WTC11 (cell line): Measurements from ENCODE around the gene R3HDM4. TPM values are rescaled to one million over a fixed set of nuclear protein-coding genes. Genes with fewer than 3 reads are reported as not detected.

Experiments used
- ATAC-seq: fragments of 200-7000 bp; cut with Tn5 transposase; 2 replicates; pipeline ENCODE4 v1.10.0; 2021; ENCODE audit warnings: mild to moderate bottlenecking, moderate library complexity
- CTCF ChIA-PET: fragments of 300-600 bp; sonication (Branson Sonifier 250); formaldehyde crosslinking; loops from one replicate; lab custom pipeline; 2021; ENCODE audit warnings: antibody characterized with exemption; lab: Charles Lee
- POLR2A ChIA-PET: fragments of 350-600 bp; sonication (Branson Sonifier 250); formaldehyde crosslinking; loops from one replicate; lab custom pipeline; 2021; ENCODE audit warnings: antibody characterized with exemption; lab: Charles Lee
- DNase-seq: peaks from one replicate; pipeline ENCODE4 v3.0.0; 2021; ENCODE audit warnings: low spot score
- H3K27ac Mint-ChIP-seq: 2 replicates; pipeline ENCODE4 v1.8.0; 2021; ENCODE audit warnings: mixed read lengths
- H3K27me3 Mint-ChIP-seq: 2 replicates; pipeline ENCODE4 v1.8.0; 2021; ENCODE audit warnings: low read depth, mild to moderate bottlenecking, moderate library complexity, mixed read lengths
- H3K36me3 Mint-ChIP-seq: 2 replicates; pipeline ENCODE4 v1.8.0; 2021; ENCODE audit warnings: mixed read lengths
- H3K4me1 Mint-ChIP-seq: 2 replicates; pipeline ENCODE4 v1.8.0; 2022; ENCODE audit warnings: mixed read lengths
- H3K4me3 Mint-ChIP-seq: 2 replicates; pipeline ENCODE4 v1.8.0; 2021; ENCODE audit warnings: mild to moderate bottlenecking, moderate library complexity, mixed read lengths
- H3K9me3 Mint-ChIP-seq: 2 replicates; pipeline ENCODE4 v1.8.0; 2021; ENCODE audit warnings: mixed read lengths
- GABPB1 ChIP-seq: sonication (generic); formaldehyde crosslinking; IDR thresholded peaks from 2 replicates; pipeline ENCODE4 v1.8.1; 2023; ENCODE audit warnings: mild to moderate bottlenecking, missing genetic modification reagents
- HMGXB4 ChIP-seq: sonication (generic); formaldehyde crosslinking; IDR thresholded peaks from 2 replicates; pipeline ENCODE4 v1.8.1; 2023; ENCODE audit warnings: mild to moderate bottlenecking, moderate library complexity, missing genetic modification reagents
- KAT7 ChIP-seq: sonication (generic); formaldehyde crosslinking; IDR thresholded peaks from 2 replicates; pipeline ENCODE4 v1.8.1; 2023; ENCODE audit warnings: missing genetic modification reagents, mild to moderate bottlenecking, borderline replicate concordance
- MYBL2 ChIP-seq: sonication (generic); formaldehyde crosslinking; IDR thresholded peaks from 2 replicates; pipeline ENCODE4 v1.8.1; 2023; ENCODE audit warnings: mild to moderate bottlenecking, moderate library complexity, missing genetic modification reagents
- NFYB ChIP-seq: sonication (generic); formaldehyde crosslinking; conservative IDR thresholded peaks from 2 replicates; pipeline ENCODE4 v1.8.0; 2022; ENCODE audit warnings: low read depth, missing genetic modification reagents
- PRRX2 ChIP-seq: fragments of 250-450 bp; sonication (Bioruptor Pico); IDR thresholded peaks from 2 replicates; pipeline ENCODE4 v1.8.0; 2021; ENCODE audit warnings: mild to moderate bottlenecking
- USF2 ChIP-seq: sonication (generic); formaldehyde crosslinking; IDR thresholded peaks from 2 replicates; pipeline ENCODE4 v1.8.1; 2023; ENCODE audit warnings: mild to moderate bottlenecking, missing genetic modification reagents, moderate library complexity
- ZNF121 ChIP-seq: sonication (generic); formaldehyde crosslinking; IDR thresholded peaks from 2 replicates; pipeline ENCODE4 v1.8.0; 2023; ENCODE audit warnings: missing genetic modification reagents
- ZNF138 ChIP-seq: sonication (generic); formaldehyde crosslinking; conservative IDR thresholded peaks from 2 replicates; pipeline ENCODE4 v1.8.1; 2022; ENCODE audit warnings: mild to moderate bottlenecking, moderate library complexity, missing genetic modification reagents
- total RNA-seq: library from RNA; stranded (reverse); gene quantifications from 3 replicates; pipeline ENCODE4 v1.2.3, GENCODE V29; 2021
- TF ChIP-seq, protein P1 (sequence below): fragments of 250-450 bp; sonication (Bioruptor Pico); IDR thresholded peaks from 2 replicates; pipeline ENCODE4 v1.9.0; 2021; ENCODE audit warnings: mild to moderate bottlenecking, borderline replicate concordance

Gene R3HDM4
- total RNA-seq, 1 experiment from 2014 or later = 99.5 TPM

DNA sequence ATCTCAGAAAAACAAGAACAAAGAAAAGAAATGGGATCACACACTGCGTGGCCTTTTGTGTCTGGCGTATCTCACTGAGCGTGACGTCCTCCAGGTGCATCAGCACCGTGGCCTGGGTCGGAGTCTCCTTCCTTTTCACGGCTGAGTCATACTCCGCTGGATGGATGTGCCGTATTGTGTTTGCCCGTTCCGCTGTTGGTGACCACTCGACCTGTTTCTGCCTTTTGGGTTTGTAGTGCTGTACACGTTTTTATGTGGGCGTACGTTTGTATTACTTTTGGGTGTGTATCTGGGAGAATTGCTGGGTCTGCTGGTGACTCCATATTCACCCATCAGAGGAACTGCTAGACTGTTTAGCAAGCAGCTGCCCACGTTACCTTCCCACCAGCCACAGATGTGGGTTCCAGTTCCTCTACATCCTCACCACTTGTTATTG, 24.3 kb upstream of the R3HDM4 start:
- DNase-seq (no peak), ATAC-seq (no peak)
- no peaks in the 10 kb centered on the region for H3K9me3 Mint-ChIP-seq
- H3K4me1 Mint-ChIP-seq = peaks cover 8% of the 10 kb centered on the region
- no peak overlapping the region for H3K4me3 Mint-ChIP-seq
- POLR2A ChIA-PET = interaction anchor here (0.7 kb wide), 1 partner anchor 71 kb away, joined by 6 read pairs; no protein-coding TSS in a partner anchor
- no peaks in the 10 kb centered on the region for H3K27me3 Mint-ChIP-seq
- peak overlapping the region; percentile 81 for H3K27ac Mint-ChIP-seq
- TF ChIP-seq KAT7 (CRISPR knock-in tag) (no peak), ZNF121 (peak; percentile 48; the same call in 1 of the 2 replicates), PRRX2 (CRISPR knock-in tag) (no peak), NFYB (CRISPR knock-in tag) (no peak), MYBL2 (CRISPR knock-in tag) (no peak), HMGXB4 (no peak)
- TF ChIP-seq, protein P1, sequence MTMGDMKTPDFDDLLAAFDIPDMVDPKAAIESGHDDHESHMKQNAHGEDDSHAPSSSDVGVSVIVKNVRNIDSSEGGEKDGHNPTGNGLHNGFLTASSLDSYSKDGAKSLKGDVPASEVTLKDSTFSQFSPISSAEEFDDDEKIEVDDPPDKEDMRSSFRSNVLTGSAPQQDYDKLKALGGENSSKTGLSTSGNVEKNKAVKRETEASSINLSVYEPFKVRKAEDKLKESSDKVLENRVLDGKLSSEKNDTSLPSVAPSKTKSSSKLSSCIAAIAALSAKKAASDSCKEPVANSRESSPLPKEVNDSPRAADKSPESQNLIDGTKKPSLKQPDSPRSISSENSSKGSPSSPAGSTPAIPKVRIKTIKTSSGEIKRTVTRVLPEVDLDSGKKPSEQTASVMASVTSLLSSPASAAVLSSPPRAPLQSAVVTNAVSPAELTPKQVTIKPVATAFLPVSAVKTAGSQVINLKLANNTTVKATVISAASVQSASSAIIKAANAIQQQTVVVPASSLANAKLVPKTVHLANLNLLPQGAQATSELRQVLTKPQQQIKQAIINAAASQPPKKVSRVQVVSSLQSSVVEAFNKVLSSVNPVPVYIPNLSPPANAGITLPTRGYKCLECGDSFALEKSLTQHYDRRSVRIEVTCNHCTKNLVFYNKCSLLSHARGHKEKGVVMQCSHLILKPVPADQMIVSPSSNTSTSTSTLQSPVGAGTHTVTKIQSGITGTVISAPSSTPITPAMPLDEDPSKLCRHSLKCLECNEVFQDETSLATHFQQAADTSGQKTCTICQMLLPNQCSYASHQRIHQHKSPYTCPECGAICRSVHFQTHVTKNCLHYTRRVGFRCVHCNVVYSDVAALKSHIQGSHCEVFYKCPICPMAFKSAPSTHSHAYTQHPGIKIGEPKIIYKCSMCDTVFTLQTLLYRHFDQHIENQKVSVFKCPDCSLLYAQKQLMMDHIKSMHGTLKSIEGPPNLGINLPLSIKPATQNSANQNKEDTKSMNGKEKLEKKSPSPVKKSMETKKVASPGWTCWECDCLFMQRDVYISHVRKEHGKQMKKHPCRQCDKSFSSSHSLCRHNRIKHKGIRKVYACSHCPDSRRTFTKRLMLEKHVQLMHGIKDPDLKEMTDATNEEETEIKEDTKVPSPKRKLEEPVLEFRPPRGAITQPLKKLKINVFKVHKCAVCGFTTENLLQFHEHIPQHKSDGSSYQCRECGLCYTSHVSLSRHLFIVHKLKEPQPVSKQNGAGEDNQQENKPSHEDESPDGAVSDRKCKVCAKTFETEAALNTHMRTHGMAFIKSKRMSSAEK (CRISPR knock-in tag) = no peak
- TF ChIP-seq, all 79 proteins: peak for 1
- CTCF ChIA-PET = interaction anchor here (0.7 to 1.4 kb wide), 2 partner anchors 64 to 74 kb away, joined by 4 read pairs; no protein-coding TSS in a partner anchor
- peaks cover 24% of the 10 kb centered on the region for H3K36me3 Mint-ChIP-seq

GRCh38 chr19:936175-936546, 23.1 kb upstream of the R3HDM4 start:
- no peak for DNase-seq
- Mint-ChIP-seq H3K36me3 (peaks cover 19% of the 10 kb centered on the region), H3K4me1 (peaks cover 11% of the 10 kb centered on the region), H3K27ac (no peak overlapping the region), H3K4me3 (no peak overlapping the region), H3K27me3 (no peaks in the 10 kb centered on the region), H3K9me3 (no peaks in the 10 kb centered on the region)
- ChIA-PET CTCF (interaction anchor here (2.3 kb wide), 1 partner anchor 23 kb away, joined by 7 read pairs; no protein-coding TSS in a partner anchor), POLR2A (no interaction called here)
- 0 out of 2 replicates have a peak, but pooled peaks have one; percentile 65 for TF ChIP-seq ZNF121
- TF ChIP-seq ZNF138 (CRISPR knock-in tag) = no peak
- no peak for ATAC-seq

- POLR2A ChIA-PET = no interaction called here
- CTCF ChIA-PET = interaction anchor here (0.7 to 2.3 kb wide), 2 partner anchors 25 to 49 kb away, joined by 3 to 7 read pairs; partner anchors contain the start of gene WDR18
- Mint-ChIP-seq H3K36me3 (peaks cover 23% of the 10 kb centered on the region), H3K27ac (no peak overlapping the region), H3K9me3 (no peaks in the 10 kb centered on the region), H3K27me3 (no peaks in the 10 kb centered on the region), H3K4me1 (peaks cover 11% of the 10 kb centered on the region), H3K4me3 (no peak overlapping the region)
- TF ChIP-seq USF2 (CRISPR knock-in tag) (no peak), GABPB1 (CRISPR knock-in tag) (peak; percentile 61)
- DNase-seq (no peak), ATAC-seq (no peak)
These were observed 22.0 kb upstream of the R3HDM4 start for GRCh38 chr19:934865-935479.
